Occipital lobe (tissue), 2 donors: ENCODE results near the gene SPRN. TPM values are rescaled to one million over a fixed set of nuclear protein-coding genes. Genes with fewer than 3 reads are reported as not detected.
"Not testable (repeated sequence)": the region's sequence is repeated elsewhere in the genome, so short reads cannot be mapped to it uniquely, and the experiment has no call there.

Experiments used
- DNase-seq: peaks from one replicate; lab custom pipeline; 2025; lab: John Stamatoyannopoulos, UW
- total RNA-seq: library from RNA; depleted of rRNA; stranded (reverse); fragments of >200 nt; gene quantifications from one replicate; pipeline ENCODE4 v1.2.3, GENCODE V29; 2014

SPRN gene
- total RNA-seq, 1 donor from 2014 or later, result 6.1 TPM

GRCh38 chr10:133457100-133457841 is 32.8 kb upstream of the SPRN start:
- DNase-seq, result no peak

DNA sequence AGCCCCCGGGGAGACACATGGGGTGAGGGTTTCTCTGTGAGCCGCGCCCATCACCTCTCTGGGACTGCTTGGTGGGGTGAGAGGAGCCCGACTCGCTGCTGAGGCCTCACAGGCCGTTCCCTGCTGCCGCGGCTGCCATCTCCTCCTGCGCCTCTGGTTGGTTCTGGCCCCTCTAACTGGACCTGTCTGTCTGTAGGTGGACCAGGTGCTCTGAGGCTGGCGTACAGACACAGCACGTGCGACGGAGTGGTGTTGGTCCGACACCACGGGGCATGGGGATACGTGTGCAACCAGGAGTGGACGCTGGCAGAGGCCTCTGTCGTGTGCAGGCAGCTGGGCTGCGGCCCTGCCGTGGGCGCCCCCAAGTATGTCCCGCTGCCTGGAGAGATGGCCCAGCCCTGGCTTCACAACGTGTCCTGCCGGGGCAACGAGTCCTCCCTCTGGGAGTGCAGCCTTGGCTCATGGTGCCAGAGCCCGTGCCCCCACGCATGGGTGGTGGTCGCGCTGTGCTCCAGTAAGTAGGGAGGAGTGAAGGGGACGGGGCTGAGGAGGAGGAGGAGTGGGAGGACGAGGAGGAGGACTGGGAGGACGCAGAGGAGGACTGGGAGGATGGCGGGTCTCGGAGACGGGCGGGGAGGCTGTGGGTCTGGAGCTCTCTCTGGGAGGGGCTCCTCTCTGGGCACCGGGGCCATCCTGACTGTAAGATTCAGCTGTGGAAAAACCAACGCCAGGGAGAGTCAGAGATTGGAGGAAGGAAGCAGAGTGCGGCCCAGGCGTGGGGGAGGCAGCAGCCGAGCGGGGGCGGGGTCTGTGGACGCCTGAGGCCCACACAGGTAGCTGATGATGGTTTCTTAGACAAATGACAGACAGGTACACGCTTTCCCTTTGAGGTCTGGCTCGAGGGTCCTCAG is 31.9 kb upstream of the SPRN start:
- DNase-seq, result no peak

- DNase-seq, result no peak
Observed at GRCh38 chr10:133455611-133456031, 31.2 kb upstream of the SPRN start.

- DNase-seq, result no peak
Observed at GRCh38 chr10:133455196-133455595, 30.8 kb upstream of the SPRN start.

- DNase-seq, result no peak
Observed at GRCh38 chr10:133454204-133454893, 29.9 kb upstream of the SPRN start.

DNA sequence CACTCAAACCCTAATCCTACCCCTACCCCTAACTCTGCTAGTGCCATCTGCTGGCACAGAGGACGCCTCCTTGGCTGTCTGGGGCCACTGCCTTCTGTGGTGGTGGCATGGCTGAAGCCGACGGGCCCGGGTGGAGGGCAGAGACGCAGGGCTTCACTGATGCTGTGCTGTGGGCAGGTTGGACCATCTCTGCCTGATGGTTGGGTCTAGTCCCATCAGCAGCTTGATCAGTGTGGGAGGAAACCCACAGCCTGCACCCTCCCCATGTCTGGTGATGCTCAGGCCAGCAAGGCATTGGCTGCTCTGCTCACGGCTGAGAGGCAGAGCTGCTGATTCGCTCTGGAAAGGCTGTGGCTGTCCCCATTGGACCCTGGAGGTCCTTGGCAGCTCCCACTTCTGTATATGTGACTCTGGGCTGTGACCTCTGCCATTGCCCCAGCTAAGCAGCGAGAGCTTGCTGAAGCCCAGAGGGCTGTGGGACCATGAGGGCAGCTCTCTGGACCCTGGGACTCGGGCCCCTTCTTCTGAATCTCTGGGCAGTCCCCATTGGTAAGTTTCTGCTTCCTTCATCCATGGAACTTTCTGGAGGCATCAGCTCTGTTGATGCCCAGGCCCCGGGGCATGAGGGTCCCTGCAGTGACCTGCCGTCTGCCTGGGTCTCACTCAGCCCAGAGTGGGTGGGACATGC is 29.2 kb upstream of the SPRN start, which contains the start of gene SCART1:
TSS of gene SCART1 (plus strand) at position 430 of the 688 bp plus-strand sequence. CDS start at position 483, 53 bp downstream.
- DNase-seq, result no peak

- DNase-seq, result no peak
Observed at GRCh38 chr10:133452453-133452852, 28.0 kb upstream of the SPRN start.

- no peak for DNase-seq
Observed at GRCh38 chr10:133451346-133451745, 26.9 kb upstream of the SPRN start.

- no peak for DNase-seq
Observed at GRCh38 chr10:133448120-133448519, 23.7 kb upstream of the SPRN start.

- DNase-seq, result no peak
Observed at GRCh38 chr10:133446979-133447378, 22.6 kb upstream of the SPRN start.

- DNase-seq, result no peak
Observed at GRCh38 chr10:133445751-133446708, 21.6 kb upstream of the SPRN start.

DNA sequence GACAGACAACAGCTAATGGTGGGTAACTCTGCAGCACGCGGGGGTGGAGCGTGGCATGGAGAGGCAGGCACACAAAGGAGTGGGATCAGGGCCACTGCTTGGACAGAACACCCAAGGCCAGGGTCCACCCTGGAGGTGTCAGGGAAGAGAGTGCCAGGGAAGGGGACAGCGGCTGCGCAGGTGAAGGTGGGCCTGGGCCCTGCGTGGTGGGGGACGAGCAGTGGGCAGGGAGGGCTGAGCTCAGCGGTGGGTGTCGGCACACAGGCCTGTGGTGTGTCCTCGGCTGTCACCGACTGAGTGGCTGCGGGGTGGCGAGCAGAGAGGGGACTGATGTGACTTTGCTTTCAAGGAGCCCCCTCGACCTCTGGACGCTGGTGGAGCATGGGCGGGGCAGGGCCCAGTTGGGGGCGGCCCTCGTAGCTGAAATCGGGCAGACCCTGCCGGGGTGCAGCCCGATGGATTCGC is 20.9 kb upstream of the SPRN start:
- no peak for DNase-seq

- no peak for DNase-seq
Observed at GRCh38 chr10:133444342-133445267, 20.2 kb upstream of the SPRN start.

- no peak for DNase-seq
Observed at GRCh38 chr10:133442967-133443924, 18.8 kb upstream of the SPRN start.

GRCh38 chr10:133442191-133442966 is 18.0 kb upstream of the SPRN start:
- DNase-seq, result no peak

DNA sequence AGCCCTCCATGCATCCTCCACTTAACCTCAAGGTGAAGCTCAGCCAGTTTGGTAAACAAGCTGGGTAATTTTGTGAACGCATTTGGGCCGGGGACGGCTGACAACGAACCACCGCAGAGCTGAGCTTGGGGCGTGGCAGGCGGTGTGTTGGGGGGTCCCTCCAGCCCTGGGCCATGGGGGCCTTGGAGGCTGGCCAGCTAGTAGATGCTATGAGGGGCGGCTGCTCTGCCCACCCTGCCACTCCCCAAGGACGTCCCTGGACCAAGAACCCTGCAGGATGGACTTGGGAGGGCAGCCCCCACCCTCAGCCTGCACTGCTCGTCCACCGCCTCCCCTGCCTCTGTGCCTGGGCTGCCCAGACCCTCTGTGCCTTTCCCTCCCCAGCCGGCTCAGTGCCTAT is 17.4 kb upstream of the SPRN start:
- no peak for DNase-seq

DNA sequence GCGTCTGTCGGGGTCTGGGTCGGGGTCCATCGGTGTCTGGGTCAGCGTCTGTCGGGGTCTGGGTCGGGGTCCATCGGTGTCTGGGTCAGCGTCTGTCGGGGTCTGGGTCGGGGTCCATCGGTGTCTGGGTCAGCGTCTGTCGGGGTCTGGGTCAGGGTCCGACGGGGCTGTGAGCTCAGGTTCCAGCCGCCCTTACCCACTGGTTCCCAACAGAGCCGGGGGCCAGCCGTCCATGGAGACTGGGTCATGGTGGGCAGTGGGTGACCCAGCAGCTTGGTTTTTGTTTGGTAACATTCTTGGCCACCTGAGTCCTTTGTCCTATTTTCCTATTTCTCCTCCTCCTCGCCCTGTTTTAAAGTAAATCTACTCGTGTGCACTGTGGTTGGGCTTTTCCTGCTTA is 16.9 kb upstream of the SPRN start:
- DNase-seq, result not testable (repeated sequence)
